IMR-90 (cell line): ENCODE results near the gene SLC6A6. TPM values are rescaled to one million over a fixed set of nuclear protein-coding genes. Genes with fewer than 3 reads are reported as not detected.

Experiments used
- ATAC-seq: fragments of 200-7000 bp; cut with Tn5 transposase; 2 replicates; pipeline ENCODE4 v1.9.1; 2020; ENCODE audit warnings: low read depth, mild to moderate bottlenecking, moderate library complexity
- BruUV-seq: library from RNA; stranded (reverse); fragments of 400-500 nt; replicated peaks from 2 replicates; lab custom pipeline; 2021; lab: Mats Ljungman, UMichigan
- CTCF ChIA-PET: fragments of 300-600 bp; formaldehyde crosslinking; extraction: SDS; loops from one replicate; lab custom pipeline; 2021; ENCODE audit warnings: antibody characterized with exemption; lab: Yijun Ruan, JAX
- POLR2A ChIA-PET: fragments of 300-600 bp; sonication (Branson Sonifier 250); formaldehyde crosslinking; loops from one replicate; lab custom pipeline; 2022; ENCODE audit warnings: antibody characterized with exemption; ENCODE audit not compliant: unreplicated experiment; lab: Charles Lee
- DNase-seq: peaks from one replicate; pipeline ENCODE4 v3.0.0; 2013
- H2AFZ ChIP-seq: replicated peaks from 2 replicates; pipeline ENCODE3; 2013; ENCODE audit warnings: low read length, mild to moderate bottlenecking; ENCODE audit not compliant: poor library complexity
- H2AK5ac ChIP-seq: 2 replicates; pipeline ENCODE4 v1.6.1; 2013; ENCODE audit warnings: low read depth, low read length, inconsistent platforms
- H2AK9ac ChIP-seq: replicated peaks from 2 replicates; pipeline ENCODE3; 2013; ENCODE audit warnings: mild to moderate bottlenecking, low read depth, low read length, moderate library complexity; ENCODE audit not compliant: poor library complexity
- H2BK120ac ChIP-seq: 2 replicates; pipeline ENCODE4 v1.6.1; 2013; ENCODE audit warnings: low read depth, low read length, inconsistent platforms
- H2BK15ac ChIP-seq: 3 replicates; pipeline ENCODE4 v1.6.1; 2013; ENCODE audit warnings: low read depth, low read length, inconsistent platforms
- H2BK20ac ChIP-seq: 2 replicates; pipeline ENCODE4 v1.6.1; 2013; ENCODE audit warnings: low read depth, mild to moderate bottlenecking, inconsistent platforms, low read length, moderate library complexity
- H2BK5ac ChIP-seq: 2 replicates; pipeline ENCODE4 v1.6.1; 2013; ENCODE audit warnings: mild to moderate bottlenecking, low read depth, low read length, inconsistent platforms; ENCODE audit not compliant: poor library complexity, severe bottlenecking
- H3K14ac ChIP-seq: replicated peaks from 2 replicates; pipeline ENCODE4 v1.6.1; 2013; ENCODE audit warnings: low read depth, low read length, inconsistent platforms
- H3K18ac ChIP-seq: 2 replicates; pipeline ENCODE4 v1.6.1; 2013; ENCODE audit warnings: low read depth, low read length, control low read depth
- H3K23ac ChIP-seq: 2 replicates; pipeline ENCODE4 v1.6.1; 2013; ENCODE audit warnings: low read depth, low read length, inconsistent platforms
- H3K27ac ChIP-seq: 2 replicates; pipeline ENCODE4 v1.5.1; 2013; ENCODE audit warnings: mild to moderate bottlenecking, control low read depth, low read length; ENCODE audit not compliant: insufficient read depth
- H3K27me3 ChIP-seq: 2 replicates; pipeline ENCODE4 v1.6.1; 2013; ENCODE audit warnings: low read length; ENCODE audit not compliant: control insufficient read depth, insufficient read depth
- H3K36me3 ChIP-seq: 2 replicates; pipeline ENCODE4 v1.6.1; 2013; ENCODE audit warnings: low read length, mixed read lengths; ENCODE audit not compliant: control insufficient read depth, insufficient read depth
- H3K4ac ChIP-seq: 2 replicates; pipeline ENCODE4 v1.6.1; 2013; ENCODE audit warnings: low read depth, low read length, inconsistent platforms
- H3K4me1 ChIP-seq: 2 replicates; pipeline ENCODE4 v1.6.1; 2013; ENCODE audit warnings: low read length, mixed read lengths; ENCODE audit not compliant: control insufficient read depth, insufficient read depth
- H3K4me2 ChIP-seq: 2 replicates; pipeline ENCODE4 v1.6.1; 2013; ENCODE audit warnings: low read depth, mild to moderate bottlenecking, control low read depth, low read length, moderate library complexity
- H3K4me3 ChIP-seq: 2 replicates; pipeline ENCODE4 v1.5.1; 2013; ENCODE audit warnings: low read depth, mild to moderate bottlenecking, control low read depth, low read length, moderate library complexity; ENCODE audit not compliant: insufficient read depth
- H3K56ac ChIP-seq: 2 replicates; pipeline ENCODE4 v1.6.1; 2013; ENCODE audit warnings: low read length, inconsistent platforms; ENCODE audit not compliant: insufficient read depth; ENCODE audit errors: extremely low read depth
- H3K79me1 ChIP-seq, 2 experiments: 2 replicates each; pipeline ENCODE4 v1.6.1; 2013; ENCODE audit warnings: low read length in 2 of 2, inconsistent platforms in 1 of 2, low read depth in 1 of 2
- H3K9ac ChIP-seq: 2 replicates; pipeline ENCODE4 v1.6.1; 2013; ENCODE audit warnings: low read depth, low read length, control low read depth
- H3K9me1 ChIP-seq: 2 replicates; pipeline ENCODE4 v1.6.1; 2013; ENCODE audit warnings: low read length, inconsistent platforms; ENCODE audit not compliant: insufficient read depth
- H3K9me3 ChIP-seq: 2 replicates; pipeline ENCODE4 v1.6.1; 2013; ENCODE audit warnings: low read length; ENCODE audit not compliant: control insufficient read depth, insufficient read depth
- H4K20me1 ChIP-seq: 2 replicates; pipeline ENCODE4 v1.6.1; 2013; ENCODE audit warnings: low read length, inconsistent platforms; ENCODE audit not compliant: insufficient read depth
- H4K5ac ChIP-seq: 2 replicates; pipeline ENCODE4 v1.6.1; 2013; ENCODE audit warnings: mild to moderate bottlenecking, low read depth, low read length, control low read depth
- H4K8ac ChIP-seq, 2 experiments: 2 replicates each; pipeline ENCODE4 v1.6.1; 2013; ENCODE audit warnings: low read depth in 2 of 2, low read length in 2 of 2, control low read depth in 1 of 2, inconsistent platforms in 1 of 2
- H4K91ac ChIP-seq: 2 replicates; pipeline ENCODE4 v1.6.1; 2013; ENCODE audit warnings: low read depth, low read length, inconsistent platforms; ENCODE audit not compliant: insufficient read depth
- BHLHE40 ChIP-seq: fragments of 150-350 bp; IDR thresholded peaks from 2 replicates; pipeline ENCODE4 v1.6.1; 2016; ENCODE audit warnings: mild to moderate bottlenecking, low read depth, low read length
- CEBPB ChIP-seq: IDR thresholded peaks from 2 replicates; pipeline ENCODE4 v1.6.1; 2012; ENCODE audit warnings: low read depth, low read length, improper control_type of control experiment
- CHD1 ChIP-seq: IDR thresholded peaks from 2 replicates; pipeline ENCODE4 v1.6.1; 2012; ENCODE audit warnings: low read depth, low read length, improper control_type of control experiment
- FOS ChIP-seq: fragments of 150-350 bp; IDR thresholded peaks from 2 replicates; pipeline ENCODE4 v1.6.1; 2016; ENCODE audit warnings: low read depth, low read length
- MAFK ChIP-seq: IDR thresholded peaks from 2 replicates; pipeline ENCODE4 v1.6.1; 2012; ENCODE audit warnings: low read depth, low read length, improper control_type of control experiment
- MAZ ChIP-seq: IDR thresholded peaks from 2 replicates; pipeline ENCODE4 v1.6.1; 2012; ENCODE audit warnings: low read depth, mild to moderate bottlenecking, low read length, improper control_type of control experiment, moderate library complexity, borderline replicate concordance
- MXI1 ChIP-seq: IDR thresholded peaks from 2 replicates; pipeline ENCODE4 v1.6.1; 2012; ENCODE audit warnings: low read depth, mild to moderate bottlenecking, low read length, moderate library complexity, borderline replicate concordance
- NFE2L2 ChIP-seq: fragments of 150-350 bp; IDR thresholded peaks from 2 replicates; pipeline ENCODE4 v1.6.1; 2016; ENCODE audit warnings: low read depth, mild to moderate bottlenecking, low read length
- POLR2A ChIP-seq: IDR thresholded peaks from 2 replicates; pipeline ENCODE4 v1.6.1; 2012; ENCODE audit warnings: mild to moderate bottlenecking, low read depth, low read length
- RAD21 ChIP-seq: IDR thresholded peaks from 2 replicates; pipeline ENCODE4 v1.6.1; 2012; ENCODE audit warnings: low read length, improper control_type of control experiment
- RCOR1 ChIP-seq: IDR thresholded peaks from 2 replicates; pipeline ENCODE4 v1.6.1; 2012; ENCODE audit warnings: mild to moderate bottlenecking, low read length, improper control_type of control experiment; ENCODE audit not compliant: insufficient replicate concordance
- RFX5 ChIP-seq: IDR thresholded peaks from 2 replicates; pipeline ENCODE4 v1.8.0; 2012; ENCODE audit warnings: low read depth, mild to moderate bottlenecking, low read length, moderate library complexity
- SMC3 ChIP-seq: fragments of 150-350 bp; IDR thresholded peaks from 2 replicates; pipeline ENCODE4 v1.6.1; 2016; ENCODE audit warnings: low read depth, mild to moderate bottlenecking, antibody characterized with exemption, low read length, moderate library complexity
- WGBS, 2 experiments: methylation state at CpG; one replicate each; pipeline versions ENCODE4 v1.1.5 to v1.1.7; 2013; ENCODE audit warnings: missing lambda C conversion rate in 2 of 2; ENCODE audit not compliant: insufficient read length in 1 of 2; ENCODE audit errors: extremely low coverage in 2 of 2; 5-methylcytosine and 5-hydroxymethylcytosine counted together
- dilution Hi-C: fragments of 300-500 bp; cut with HindIII; formaldehyde crosslinking; loops from one replicate; pipeline ENCODE4 v1.14.3; 2018; ENCODE audit warnings: low sequenced_read_pairs; ENCODE audit not compliant: unreplicated experiment
- in situ Hi-C: fragments of 300-500 bp; cut with MboI; formaldehyde crosslinking; loops from 3 replicates; pipeline ENCODE4 v1.14.3; 2019; ENCODE audit warnings: low sequenced_read_pairs, inconsistent platforms, mixed read lengths
- intact Hi-C: fragments of 100-400 bp; cut with micrococcal nuclease; formaldehyde crosslinking; loops from 2 replicates; pipeline ENCODE4 v1.10.0; 2022
- polyA plus RNA-seq, 3 experiments: library from polyadenylated mRNA; depleted of rRNA; stranded (reverse); fragments of >200 nt; gene quantifications; 2 replicates each; pipeline ENCODE4 v1.2.3, GENCODE V29; 2012; ENCODE audit warnings: low replicate concordance in 1 of 3
- total RNA-seq: library from RNA; depleted of rRNA; stranded (reverse); fragments of >200 nt; gene quantifications from 2 replicates; pipeline ENCODE4 v1.2.3, GENCODE V29; 2012
- TF ChIP-seq, protein P1 (sequence below): conservative IDR thresholded peaks from 2 replicates; pipeline ENCODE4 v1.5.1; 2012; ENCODE audit warnings: mild to moderate bottlenecking, low read depth, low read length, improper control_type of control experiment
- TF ChIP-seq, protein P2 (sequence below): fragments of 150-350 bp; IDR thresholded peaks from 2 replicates; pipeline ENCODE4 v1.6.1; 2017; ENCODE audit warnings: mild to moderate bottlenecking, antibody characterized with exemption, low read length, low read depth
- TF ChIP-seq, protein P3 (sequence below): fragments of 150-350 bp; IDR thresholded peaks from 2 replicates; pipeline ENCODE4 v1.6.1; 2016; ENCODE audit warnings: low read depth, mild to moderate bottlenecking, low read length, moderate library complexity, borderline replicate concordance

Gene SLC6A6
- total and polyA plus RNA-seq, 2 of the 4 experiments (the other 2 are of a cell fraction): 29.9 to 39.4 TPM

DNA sequence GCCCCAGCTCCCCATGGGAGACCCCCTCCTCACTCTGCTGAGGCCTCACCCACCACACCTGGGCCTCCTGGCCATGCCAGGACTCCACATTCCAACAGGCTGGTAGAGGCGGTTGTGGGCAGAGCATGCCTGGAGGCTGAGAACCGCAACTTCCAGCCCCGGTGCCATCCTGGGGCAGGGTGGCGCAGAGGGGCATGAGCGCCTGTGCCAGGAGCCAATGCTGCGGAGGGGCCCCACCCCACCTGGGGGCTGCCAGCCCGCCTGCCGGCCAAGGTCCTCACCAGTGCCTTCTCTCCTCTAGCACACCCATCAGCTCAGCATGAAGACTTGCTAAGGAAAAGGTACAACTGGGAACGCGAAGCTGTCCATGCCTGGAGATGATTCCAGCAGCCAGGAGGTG lies 34.3 kb upstream of the SLC6A6 start:
- no peak overlapping the region for H3K4ac ChIP-seq
- H3K4me3 ChIP-seq: no peak overlapping the region
- ChIA-PET CTCF (no interaction called here), POLR2A (no interaction called here)
- H4K20me1 ChIP-seq: no peaks in the 10 kb centered on the region
- no peak overlapping the region for H3K14ac ChIP-seq
- no peak overlapping the region for H2BK20ac ChIP-seq
- H3K9ac ChIP-seq: no peak overlapping the region
- TF ChIP-seq MXI1 (no peak), RFX5 (no peak), NFE2L2 (no peak), SMC3 (no peak), CEBPB (no peak), POLR2A (no peak), MAFK (no peak), MAZ (no peak), RAD21 (no peak), FOS (no peak), CHD1 (no peak), BHLHE40 (no peak), RCOR1 (no peak)
- TF ChIP-seq, protein P1, sequence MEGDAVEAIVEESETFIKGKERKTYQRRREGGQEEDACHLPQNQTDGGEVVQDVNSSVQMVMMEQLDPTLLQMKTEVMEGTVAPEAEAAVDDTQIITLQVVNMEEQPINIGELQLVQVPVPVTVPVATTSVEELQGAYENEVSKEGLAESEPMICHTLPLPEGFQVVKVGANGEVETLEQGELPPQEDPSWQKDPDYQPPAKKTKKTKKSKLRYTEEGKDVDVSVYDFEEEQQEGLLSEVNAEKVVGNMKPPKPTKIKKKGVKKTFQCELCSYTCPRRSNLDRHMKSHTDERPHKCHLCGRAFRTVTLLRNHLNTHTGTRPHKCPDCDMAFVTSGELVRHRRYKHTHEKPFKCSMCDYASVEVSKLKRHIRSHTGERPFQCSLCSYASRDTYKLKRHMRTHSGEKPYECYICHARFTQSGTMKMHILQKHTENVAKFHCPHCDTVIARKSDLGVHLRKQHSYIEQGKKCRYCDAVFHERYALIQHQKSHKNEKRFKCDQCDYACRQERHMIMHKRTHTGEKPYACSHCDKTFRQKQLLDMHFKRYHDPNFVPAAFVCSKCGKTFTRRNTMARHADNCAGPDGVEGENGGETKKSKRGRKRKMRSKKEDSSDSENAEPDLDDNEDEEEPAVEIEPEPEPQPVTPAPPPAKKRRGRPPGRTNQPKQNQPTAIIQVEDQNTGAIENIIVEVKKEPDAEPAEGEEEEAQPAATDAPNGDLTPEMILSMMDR: no peak
- TF ChIP-seq, protein P2, sequence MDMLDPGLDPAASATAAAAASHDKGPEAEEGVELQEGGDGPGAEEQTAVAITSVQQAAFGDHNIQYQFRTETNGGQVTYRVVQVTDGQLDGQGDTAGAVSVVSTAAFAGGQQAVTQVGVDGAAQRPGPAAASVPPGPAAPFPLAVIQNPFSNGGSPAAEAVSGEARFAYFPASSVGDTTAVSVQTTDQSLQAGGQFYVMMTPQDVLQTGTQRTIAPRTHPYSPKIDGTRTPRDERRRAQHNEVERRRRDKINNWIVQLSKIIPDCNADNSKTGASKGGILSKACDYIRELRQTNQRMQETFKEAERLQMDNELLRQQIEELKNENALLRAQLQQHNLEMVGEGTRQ: no peak
- TF ChIP-seq, protein P3, sequence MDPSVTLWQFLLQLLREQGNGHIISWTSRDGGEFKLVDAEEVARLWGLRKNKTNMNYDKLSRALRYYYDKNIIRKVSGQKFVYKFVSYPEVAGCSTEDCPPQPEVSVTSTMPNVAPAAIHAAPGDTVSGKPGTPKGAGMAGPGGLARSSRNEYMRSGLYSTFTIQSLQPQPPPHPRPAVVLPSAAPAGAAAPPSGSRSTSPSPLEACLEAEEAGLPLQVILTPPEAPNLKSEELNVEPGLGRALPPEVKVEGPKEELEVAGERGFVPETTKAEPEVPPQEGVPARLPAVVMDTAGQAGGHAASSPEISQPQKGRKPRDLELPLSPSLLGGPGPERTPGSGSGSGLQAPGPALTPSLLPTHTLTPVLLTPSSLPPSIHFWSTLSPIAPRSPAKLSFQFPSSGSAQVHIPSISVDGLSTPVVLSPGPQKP: no peak
- H2AK9ac ChIP-seq: peak overlapping the region; percentile 11
- DNase-seq: no peak
- H3K4me2 ChIP-seq: no peak overlapping the region
- H3K18ac ChIP-seq: no peak overlapping the region
- H3K79me1 ChIP-seq: no peaks in the 10 kb centered on the region
- no TSS peak for BruUV-seq
- H3K27me3 ChIP-seq: peaks cover 9% of the 10 kb centered on the region; the same call in 1 of the 2 replicates
- no peak overlapping the region for H2BK15ac ChIP-seq
- H3K4me1 ChIP-seq: peaks cover 8% of the 10 kb centered on the region
- peak overlapping the region; percentile 36 for H2AFZ ChIP-seq
- H3K27ac ChIP-seq: no peak overlapping the region
- no peak overlapping the region for H2BK5ac ChIP-seq
- no peak overlapping the region for H3K56ac ChIP-seq
- intact Hi-C loops: no loop called here
- in situ Hi-C loops: no loop called here
- 100% methylated on average over 4 of the region's 10 CpGs; no CpG with 5 or more reads in 1 of the 2 experiments for WGBS, 2 experiments
- no peak overlapping the region for H4K91ac ChIP-seq
- no peak overlapping the region for H4K5ac ChIP-seq
- H2AK5ac ChIP-seq: 0 out of 2 replicates have a peak overlapping the region, but pooled peaks have one; percentile 6
- H4K8ac ChIP-seq: no peak overlapping the region
- no peak for ATAC-seq
- H3K23ac ChIP-seq: no peak overlapping the region
- H3K36me3 ChIP-seq: no peaks in the 10 kb centered on the region
- H3K9me1 ChIP-seq: peaks cover 3% of the 10 kb centered on the region; the same call in 1 of the 2 replicates
- H2BK120ac ChIP-seq: no peak overlapping the region
- H3K9me3 ChIP-seq: no peaks in the 10 kb centered on the region
- dilution Hi-C loops: no loop called here
